ENCODE measurements around the gene TLL2.

Gene TLL2

GRCh38 chr10:96421995-96422394, 91.7 kb downstream of the TLL2 start:
- no peak overlapping the region for H3K4me3 Mint-ChIP-seq
- no peaks in the 10 kb centered on the region for H3K4me1 Mint-ChIP-seq
- no peak for ATAC-seq
- no peaks in the 10 kb centered on the region for H3K9me3 Mint-ChIP-seq
- H3K27me3 Mint-ChIP-seq = peaks cover 13% of the 10 kb centered on the region
- no peak overlapping the region for H3K27ac Mint-ChIP-seq
- no peak for DNase-seq

DNA sequence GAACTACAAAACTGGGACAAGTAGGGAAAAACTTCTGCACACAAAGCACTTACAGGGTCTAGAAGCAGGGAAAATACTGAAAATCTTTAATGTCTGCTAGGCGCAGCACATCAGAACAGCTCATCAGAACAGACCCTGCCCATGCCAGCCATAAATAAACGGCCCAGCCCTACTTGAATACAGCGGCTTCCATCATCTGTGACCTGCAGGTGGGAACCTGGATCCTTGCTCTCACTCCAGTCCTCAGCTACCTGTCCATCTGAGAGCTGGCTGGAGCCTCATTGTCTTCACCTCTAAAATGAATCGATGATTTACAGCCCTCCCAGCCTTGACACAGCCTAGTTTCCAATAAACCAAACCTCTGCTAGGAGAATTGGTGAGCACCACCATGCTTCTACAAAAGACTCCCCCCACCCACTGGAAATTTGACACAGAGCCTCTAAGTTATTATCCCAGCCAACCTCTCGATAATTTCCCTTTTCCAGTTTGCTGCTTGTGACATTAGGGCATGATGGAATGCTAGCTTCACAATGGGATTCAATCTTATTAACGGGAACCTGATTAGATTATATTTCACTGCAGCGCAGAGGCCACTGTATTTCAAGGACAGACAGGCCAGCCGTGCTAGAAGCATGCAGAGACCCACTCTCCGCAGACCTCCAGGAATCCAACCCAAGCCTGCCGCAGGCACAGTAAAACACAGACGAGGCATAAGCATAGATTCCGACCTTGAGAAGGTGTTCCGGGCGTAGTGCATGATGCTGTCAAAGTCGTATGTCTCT, 93.3 kb downstream of the TLL2 start:
- ATAC-seq (no peak), DNase-seq (no peak)
- no peaks in the 10 kb centered on the region for H3K9me3 Mint-ChIP-seq
- no peak overlapping the region for H3K4me3 Mint-ChIP-seq
- no peak overlapping the region for H3K27ac Mint-ChIP-seq
- no peaks in the 10 kb centered on the region for H3K27me3 Mint-ChIP-seq
- H3K4me1 Mint-ChIP-seq = no peaks in the 10 kb centered on the region

- H3K9me3 Mint-ChIP-seq = no peaks in the 10 kb centered on the region
- H3K4me3 Mint-ChIP-seq = no peak overlapping the region
- H3K27ac Mint-ChIP-seq = no peak overlapping the region
- no peaks in the 10 kb centered on the region for H3K4me1 Mint-ChIP-seq
- no peak for DNase-seq
- ATAC-seq = no peak
- no peaks in the 10 kb centered on the region for H3K27me3 Mint-ChIP-seq
These were observed 94.4 kb downstream of the TLL2 start for GRCh38 chr10:96419351-96419750.

GRCh38 chr10:96418582-96418981, 95.1 kb downstream of the TLL2 start:
- DNase-seq = no peak
- ATAC-seq = no peak
- H3K27ac Mint-ChIP-seq = no peak overlapping the region
- no peaks in the 10 kb centered on the region for H3K27me3 Mint-ChIP-seq
- no peaks in the 10 kb centered on the region for H3K4me1 Mint-ChIP-seq
- no peak overlapping the region for H3K4me3 Mint-ChIP-seq
- no peaks in the 10 kb centered on the region for H3K9me3 Mint-ChIP-seq

DNA sequence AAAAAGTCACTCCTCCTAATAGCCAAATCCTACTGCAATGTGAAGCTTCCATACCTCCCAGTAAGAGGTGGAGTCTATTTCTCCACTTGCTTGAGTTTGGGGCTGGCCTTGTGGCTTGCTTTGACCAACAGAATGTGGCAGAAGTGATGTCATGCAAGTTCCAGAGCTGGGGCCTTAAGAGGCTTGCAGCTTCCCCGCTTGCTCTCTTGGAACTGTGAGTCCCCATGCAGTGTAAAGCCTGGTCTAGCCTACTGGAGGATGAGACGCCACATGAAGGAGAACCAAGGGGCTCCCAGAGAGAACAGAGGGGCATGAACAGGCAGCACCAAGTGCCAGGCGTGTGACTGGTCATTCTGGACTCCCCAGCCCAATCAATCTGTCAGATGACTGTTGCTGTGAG, 96.3 kb downstream of the TLL2 start:
- Mint-ChIP-seq H3K27me3 (peaks cover 7% of the 10 kb centered on the region), H3K4me3 (no peak overlapping the region), H3K27ac (no peak overlapping the region), H3K4me1 (no peaks in the 10 kb centered on the region), H3K9me3 (no peaks in the 10 kb centered on the region)
- ATAC-seq = no peak
- DNase-seq = no peak

DNA sequence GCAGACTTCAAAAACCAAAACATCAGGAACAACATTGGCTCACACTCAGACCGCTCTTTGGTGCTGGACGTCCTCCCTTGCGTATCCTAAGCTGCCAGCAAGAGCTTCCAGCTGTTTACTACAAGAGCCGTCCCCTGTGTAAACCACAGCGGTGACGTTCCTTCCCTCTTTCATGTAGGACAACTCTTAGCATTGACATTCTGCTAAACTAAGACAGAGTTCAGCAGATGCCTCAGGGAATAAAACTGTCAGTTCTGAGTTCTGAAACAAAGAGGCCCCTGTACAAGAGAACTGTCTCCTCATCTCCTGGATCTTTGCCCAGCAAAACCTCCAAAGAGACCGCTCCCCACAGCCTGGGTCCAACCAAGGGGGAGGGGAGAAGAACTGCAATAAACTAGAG, 97.1 kb downstream of the TLL2 start:
- Mint-ChIP-seq H3K27ac (no peak overlapping the region), H3K9me3 (no peaks in the 10 kb centered on the region), H3K4me3 (no peak overlapping the region), H3K27me3 (peaks cover 12% of the 10 kb centered on the region), H3K4me1 (no peaks in the 10 kb centered on the region)
- DNase-seq = no peak
- ATAC-seq = no peak

GRCh38 chr10:96415891-96416554, 97.7 kb downstream of the TLL2 start:
- Mint-ChIP-seq H3K4me1 (no peaks in the 10 kb centered on the region), H3K27ac (no peak overlapping the region), H3K9me3 (no peaks in the 10 kb centered on the region), H3K4me3 (no peak overlapping the region), H3K27me3 (peaks cover 12% of the 10 kb centered on the region)
- ATAC-seq (no peak), DNase-seq (no peak)

DNA sequence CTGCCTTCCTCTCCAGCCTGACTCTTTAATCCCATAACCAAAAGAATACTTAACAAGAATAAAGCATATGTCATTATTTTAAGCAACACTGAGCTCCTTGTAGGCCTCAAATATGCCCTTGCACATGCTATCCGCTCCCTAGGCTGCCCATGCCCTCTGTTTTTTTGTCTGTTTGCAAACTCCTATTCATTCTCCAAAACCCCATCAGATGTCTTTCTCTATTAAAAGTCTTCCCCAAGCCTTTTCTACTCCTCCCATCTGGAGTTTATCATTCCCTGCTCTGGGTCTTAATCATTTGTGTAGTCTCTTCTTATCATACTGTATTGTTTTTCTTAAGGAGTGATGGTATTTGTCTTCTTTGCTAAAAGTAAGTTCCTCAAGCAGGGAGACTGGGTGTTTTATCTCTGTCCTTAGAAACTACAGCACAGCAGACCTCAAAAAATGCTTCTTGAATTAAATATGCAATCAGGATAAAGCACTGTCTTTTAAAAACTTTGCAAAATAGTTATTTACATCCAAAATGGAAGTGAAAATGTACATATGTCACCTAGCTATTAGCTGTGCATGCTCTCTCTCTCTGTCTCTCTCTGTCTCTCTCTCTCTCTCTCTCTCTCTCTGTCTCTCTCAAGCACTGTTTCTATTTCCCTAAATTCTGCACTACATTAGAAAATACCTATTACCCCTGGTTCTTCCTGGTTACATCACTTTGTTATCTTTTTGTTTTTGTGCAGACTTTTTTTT, 98.4 kb downstream of the TLL2 start:
- Mint-ChIP-seq H3K4me3 (no peak overlapping the region), H3K27me3 (peaks cover 12% of the 10 kb centered on the region), H3K4me1 (no peaks in the 10 kb centered on the region), H3K27ac (no peak overlapping the region), H3K9me3 (no peaks in the 10 kb centered on the region)
- ATAC-seq (no peak), DNase-seq (no peak)

DNA sequence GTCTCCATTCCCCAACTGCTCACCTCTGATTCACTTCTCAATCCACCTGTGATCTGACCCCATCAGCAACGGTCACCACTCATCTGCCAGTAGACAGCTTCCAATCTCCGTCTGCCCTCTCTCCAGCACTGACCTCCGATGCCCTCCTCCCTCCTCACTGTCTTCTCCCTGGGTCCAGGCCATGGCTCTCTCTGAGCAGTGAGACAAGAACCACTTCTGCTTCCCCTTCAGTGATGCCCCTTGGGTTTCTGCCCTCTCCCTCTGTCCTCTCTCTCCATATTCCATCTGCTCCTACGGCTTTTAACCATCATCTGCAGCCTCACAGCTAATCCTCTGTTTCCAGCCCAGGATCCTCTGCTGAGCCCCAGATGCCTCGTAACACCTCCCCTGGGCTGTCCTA, 99.4 kb downstream of the TLL2 start:
- Mint-ChIP-seq H3K27ac (no peak overlapping the region), H3K9me3 (no peaks in the 10 kb centered on the region), H3K4me3 (no peak overlapping the region), H3K27me3 (peaks cover 12% of the 10 kb centered on the region), H3K4me1 (no peaks in the 10 kb centered on the region)
- no peak for DNase-seq
- ATAC-seq = no peak

GRCh38 chr10:96413151-96413787, 100.5 kb downstream of the TLL2 start:
- no peak for DNase-seq
- peaks cover 12% of the 10 kb centered on the region for H3K27me3 Mint-ChIP-seq
- H3K9me3 Mint-ChIP-seq = no peaks in the 10 kb centered on the region
- H3K27ac Mint-ChIP-seq = no peak overlapping the region
- ATAC-seq = no peak
- H3K4me1 Mint-ChIP-seq = no peaks in the 10 kb centered on the region
- no peak overlapping the region for H3K4me3 Mint-ChIP-seq

DNA sequence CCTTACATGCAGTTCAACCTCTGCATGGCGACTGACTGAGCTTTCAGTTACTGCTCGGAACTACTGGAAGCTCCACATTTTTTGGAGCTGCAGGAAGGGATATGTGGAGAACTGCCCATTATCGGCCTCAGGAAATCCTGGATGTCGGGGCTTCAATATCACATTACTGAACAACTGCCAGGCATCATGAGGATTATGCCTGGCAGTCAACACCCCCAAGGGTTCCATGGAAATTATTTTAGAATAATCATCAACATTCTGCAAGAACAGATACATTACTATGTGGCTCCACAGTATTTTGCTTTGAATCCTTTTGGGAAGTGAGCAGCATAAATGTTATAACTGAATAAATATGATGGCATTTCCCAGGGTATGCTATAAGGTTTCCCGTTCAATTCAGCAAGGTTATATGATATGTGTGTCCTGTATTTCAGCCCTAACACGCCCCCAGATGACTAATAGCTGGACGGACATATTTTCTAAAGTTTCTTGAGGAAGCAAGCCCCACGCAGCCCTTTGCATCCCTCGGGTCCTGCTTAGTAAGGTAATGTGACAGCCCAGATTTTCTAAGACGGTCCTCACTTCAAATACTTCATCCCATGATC, 101.9 kb downstream of the TLL2 start:
- Mint-ChIP-seq H3K27ac (no peak overlapping the region), H3K4me3 (no peak overlapping the region), H3K4me1 (no peaks in the 10 kb centered on the region), H3K27me3 (peaks cover 23% of the 10 kb centered on the region), H3K9me3 (no peaks in the 10 kb centered on the region)
- no peak for DNase-seq
- ATAC-seq = no peak

GRCh38 chr10:96410296-96410695, 103.4 kb downstream of the TLL2 start:
- ATAC-seq (no peak), DNase-seq (no peak)
- H3K9me3 Mint-ChIP-seq = no peaks in the 10 kb centered on the region
- H3K27me3 Mint-ChIP-seq = peaks cover 23% of the 10 kb centered on the region
- no peaks in the 10 kb centered on the region for H3K4me1 Mint-ChIP-seq
- H3K4me3 Mint-ChIP-seq = no peak overlapping the region
- H3K27ac Mint-ChIP-seq = no peak overlapping the region

GRCh38 chr10:96408201-96408600, 105.5 kb downstream of the TLL2 start:
- peaks cover 25% of the 10 kb centered on the region for H3K27me3 Mint-ChIP-seq
- H3K4me1 Mint-ChIP-seq = no peaks in the 10 kb centered on the region
- ATAC-seq (no peak), DNase-seq (no peak)
- H3K4me3 Mint-ChIP-seq = no peak overlapping the region
- no peak overlapping the region for H3K27ac Mint-ChIP-seq
- no peaks in the 10 kb centered on the region for H3K9me3 Mint-ChIP-seq

- H3K27ac Mint-ChIP-seq = no peak overlapping the region
- no peaks in the 10 kb centered on the region for H3K4me1 Mint-ChIP-seq
- DNase-seq (no peak), ATAC-seq (no peak)
- no peaks in the 10 kb centered on the region for H3K9me3 Mint-ChIP-seq
- peaks cover 26% of the 10 kb centered on the region for H3K27me3 Mint-ChIP-seq
- H3K4me3 Mint-ChIP-seq = no peak overlapping the region
These were observed 106.1 kb downstream of the TLL2 start for GRCh38 chr10:96407560-96408069.

DNA sequence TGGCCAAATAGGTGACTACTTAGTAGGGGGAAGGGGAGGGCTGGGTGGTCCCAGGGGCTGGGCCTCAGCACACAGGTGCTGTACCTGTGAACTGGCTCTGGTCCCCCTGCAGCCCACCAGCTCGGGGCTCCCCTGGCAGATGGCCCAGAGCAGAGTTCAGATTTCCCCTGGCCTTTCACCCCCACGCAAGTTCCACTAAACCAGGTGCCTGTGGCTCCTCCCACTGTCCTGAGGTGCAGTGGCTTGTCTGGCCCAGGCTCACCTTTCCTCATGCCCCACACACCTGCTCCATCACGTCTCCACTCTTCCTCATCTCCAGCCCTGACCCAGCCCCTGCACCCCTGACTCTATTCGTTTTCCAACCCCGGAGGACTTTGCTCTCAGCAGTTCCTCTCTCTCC, 107.6 kb downstream of the TLL2 start:
- H3K9me3 Mint-ChIP-seq = no peaks in the 10 kb centered on the region
- H3K27me3 Mint-ChIP-seq = peaks cover 31% of the 10 kb centered on the region
- no peak overlapping the region for H3K4me3 Mint-ChIP-seq
- no peak for DNase-seq
- ATAC-seq = peak; percentile 20
- H3K27ac Mint-ChIP-seq = no peak overlapping the region
- H3K4me1 Mint-ChIP-seq = no peaks in the 10 kb centered on the region

All from stimulated activated naive CD8-positive, alpha-beta T cell treated with anti-CD3 and anti-CD28 coated beads, Interleukin-15, amount 100 ng/mL, for 72 hours (primary cell).